Heart left ventricle (tissue), 13 donors: ENCODE results near the gene VAC14.

Experiments used
- POLR2A ChIP-seq, 2 donors: fragments of 450-650 bp; IDR thresholded peaks; one replicate each; pipeline ENCODE4 v1.6.1; 2017; ENCODE audit warnings: antibody characterized with exemption in 2 of 2, mild to moderate bottlenecking in 2 of 2, moderate library complexity in 2 of 2
- TF ChIP-seq, protein P1 (sequence below), 12 donors: fragments of 200-600 bp; sonication (generic) in 4 of 12; IDR thresholded peaks; one replicate each; pipeline versions ENCODE4 v1.5.0 to v1.8.0; 2018 to 2022; ENCODE audit warnings: antibody characterized with exemption in 12 of 12, mild to moderate bottlenecking in 5 of 12
- donor health status: ischemic (EF 13 %, LVEDD 7.1; RV severe dilation, severe dysfunction).
- donor health status: DM: no; HTN: yes; CAD: no.
- donor health status: DM: no; HTN: no; CAD: no.
- donor health status: ischemic (EF 25% LVEDD 6.9; RV normal size, moderate dysfunction).
- donor health status: ischemic (EF 25% LVEDD 5.7; RV mildly dilated, moderate dysfunction).
- donor health status: ischemic (EF 35%, LVEDD 5.7; RV mildly dilated, moderate dysfunction).
- donor health status: nonischemic (EF 11% LVEDD 7.7; RV severe dilation, severe dysfunction).
- donor health status: DM: yes; HTN: yes; CAD: no.
- donor health status: PGD.
- donor health status: ischemic (EF 29% LVEDD 5.4; RV normal size, mild dysfunction).
- donor health status: nonischemic (EF 23%, LVEDD 6.1; RV moderate dilation, normal function).

- TF ChIP-seq, protein P1, sequence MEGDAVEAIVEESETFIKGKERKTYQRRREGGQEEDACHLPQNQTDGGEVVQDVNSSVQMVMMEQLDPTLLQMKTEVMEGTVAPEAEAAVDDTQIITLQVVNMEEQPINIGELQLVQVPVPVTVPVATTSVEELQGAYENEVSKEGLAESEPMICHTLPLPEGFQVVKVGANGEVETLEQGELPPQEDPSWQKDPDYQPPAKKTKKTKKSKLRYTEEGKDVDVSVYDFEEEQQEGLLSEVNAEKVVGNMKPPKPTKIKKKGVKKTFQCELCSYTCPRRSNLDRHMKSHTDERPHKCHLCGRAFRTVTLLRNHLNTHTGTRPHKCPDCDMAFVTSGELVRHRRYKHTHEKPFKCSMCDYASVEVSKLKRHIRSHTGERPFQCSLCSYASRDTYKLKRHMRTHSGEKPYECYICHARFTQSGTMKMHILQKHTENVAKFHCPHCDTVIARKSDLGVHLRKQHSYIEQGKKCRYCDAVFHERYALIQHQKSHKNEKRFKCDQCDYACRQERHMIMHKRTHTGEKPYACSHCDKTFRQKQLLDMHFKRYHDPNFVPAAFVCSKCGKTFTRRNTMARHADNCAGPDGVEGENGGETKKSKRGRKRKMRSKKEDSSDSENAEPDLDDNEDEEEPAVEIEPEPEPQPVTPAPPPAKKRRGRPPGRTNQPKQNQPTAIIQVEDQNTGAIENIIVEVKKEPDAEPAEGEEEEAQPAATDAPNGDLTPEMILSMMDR (IDR thresholded peaks at IDR 0.05): no peak
- TF ChIP-seq POLR2A (IDR thresholded peaks at IDR 0.05): no peak
These were observed 35.5 kb downstream of the VAC14 start for GRCh38 chr16:70765491-70765890.
